ENCODE data around the gene GFI1B. TPM values are rescaled to one million over a fixed set of nuclear protein-coding genes. Genes with fewer than 3 reads are reported as not detected.

GFI1B gene
- polyA plus RNA-seq, 1 experiment, result 0.16 TPM

GRCh38 chr9:133026426-133026825 is 47.9 kb downstream of the GFI1B start:
- ChIA-PET POLR2A (no interaction called here), CTCF (interaction anchor here (1.3 kb wide), 1 partner anchor 118 kb away, joined by 7 read pairs; no protein-coding TSS in a partner anchor)
- no peak for DNase-seq (ENCODE audit: low read depth, low spot score)
- Histone ChIP-seq H3K27ac (ENCODE audit: low read depth, low read length) (no peak overlapping the region), H3K27me3 (ENCODE audit: control insufficient read depth, insufficient read depth, low read length) (no peaks in the 10 kb centered on the region), H3K4me3 (ENCODE audit: low read depth, low read length) (no peak overlapping the region), H3K9me3 (ENCODE audit: control insufficient read depth, insufficient read depth, low read length) (no peaks in the 10 kb centered on the region; the same call in 1 of the 2 replicates)
- TF ChIP-seq CTCF (IDR thresholded peaks at IDR 0.05; ENCODE audit: low read depth, low read length), result no peak

- no peaks in the 10 kb centered on the region for H3K27me3 ChIP-seq (ENCODE audit: control insufficient read depth, insufficient read depth, low read length)
- DNase-seq (ENCODE audit: low read depth, low spot score), result no peak
- ChIA-PET CTCF (interaction anchor here (0.5 to 1.3 kb wide), 2 partner anchors 8 to 117 kb away, joined by 5 to 7 read pairs; no protein-coding TSS in a partner anchor), POLR2A (no interaction called here)
- TF ChIP-seq CTCF (IDR thresholded peaks at IDR 0.05; ENCODE audit: low read depth, low read length), result no peak
- no peak overlapping the region for H3K4me3 ChIP-seq (ENCODE audit: low read depth, low read length)
- no peaks in the 10 kb centered on the region; the same call in 1 of the 2 replicates for H3K9me3 ChIP-seq (ENCODE audit: control insufficient read depth, insufficient read depth, low read length)
- H3K27ac ChIP-seq (ENCODE audit: low read depth, low read length), result no peak overlapping the region
Measured at GRCh38 chr9:133027134-133027533, 48.6 kb downstream of the GFI1B start.

- POLR2A ChIA-PET, result no interaction called here
Measured at GRCh38 chr9:133028221-133028620, 49.7 kb downstream of the GFI1B start.

GRCh38 chr9:133029994-133030316 is 51.5 kb downstream of the GFI1B start:
- no peak for TF ChIP-seq CTCF (IDR thresholded peaks at IDR 0.05; ENCODE audit: low read depth, low read length)
- POLR2A ChIA-PET, result interaction anchor here (0.6 to 1.6 kb wide), 18 partner anchors 8 to 347 kb away, joined by 3 to 10 read pairs (median 5); partner anchors contain the start of genes MED22 and RPL7A
- Histone ChIP-seq H3K27ac (ENCODE audit: low read depth, low read length) (peak overlapping the region; percentile 73), H3K9me3 (ENCODE audit: control insufficient read depth, insufficient read depth, low read length) (no peaks in the 10 kb centered on the region; the same call in 1 of the 2 replicates), H3K4me3 (ENCODE audit: low read depth, low read length) (peak overlapping the region; percentile 96), H3K27me3 (ENCODE audit: control insufficient read depth, insufficient read depth, low read length) (no peaks in the 10 kb centered on the region)
- DNase-seq (ENCODE audit: low read depth, low spot score), result no peak
- CTCF ChIA-PET, result interaction anchor here (0.6 to 4.7 kb wide), 6 partner anchors 8 to 117 kb away, joined by 3 to 57 read pairs (median 12); no protein-coding TSS in a partner anchor

More at GRCh38 chr9:133028221-133028620, 49.7 kb downstream of the GFI1B start:
- H3K27me3 ChIP-seq (ENCODE audit: control insufficient read depth, insufficient read depth, low read length), result no peaks in the 10 kb centered on the region
- CTCF ChIA-PET, result interaction anchor here (1.0 kb wide), 1 partner anchor 116 kb away, joined by 3 read pairs; no protein-coding TSS in a partner anchor
- no peaks in the 10 kb centered on the region; the same call in 1 of the 2 replicates for H3K9me3 ChIP-seq (ENCODE audit: control insufficient read depth, insufficient read depth, low read length)
- TF ChIP-seq CTCF (IDR thresholded peaks at IDR 0.05; ENCODE audit: low read depth, low read length), result no peak
- no peak for DNase-seq (ENCODE audit: low read depth, low spot score)
- no peak overlapping the region for H3K4me3 ChIP-seq (ENCODE audit: low read depth, low read length)
- no peak overlapping the region for H3K27ac ChIP-seq (ENCODE audit: low read depth, low read length)

- peak; percentile 14; the same call in 1 of the 2 replicates for TF ChIP-seq CTCF (IDR thresholded peaks at IDR 0.05; ENCODE audit: low read depth, low read length)
- Histone ChIP-seq H3K9me3 (ENCODE audit: control insufficient read depth, insufficient read depth, low read length) (no peaks in the 10 kb centered on the region; the same call in 1 of the 2 replicates), H3K27ac (ENCODE audit: low read depth, low read length) (peak within 1 kb of the TSS; percentile 83), H3K4me3 (ENCODE audit: low read depth, low read length) (peak within 1 kb of the TSS; percentile 96), H3K27me3 (ENCODE audit: control insufficient read depth, insufficient read depth, low read length) (no peaks in the 10 kb centered on the region)
- ChIA-PET CTCF (interaction anchor here (0.7 to 4.7 kb wide), 5 partner anchors 9 to 130 kb away, joined by 3 to 57 read pairs (median 12); no protein-coding TSS in a partner anchor), POLR2A (interaction anchor here (0.6 to 1.6 kb wide), 20 partner anchors 9 to 361 kb away, joined by 3 to 10 read pairs (median 5); partner anchors contain the start of genes DDX31, MED22 and RPL7A)
- DNase-seq (ENCODE audit: low read depth, low spot score), result peak; percentile 96
Measured at GRCh38 chr9:133030317-133031129, 52.0 kb downstream of the GFI1B start, which contains the start of gene GTF3C5. Gene GTF3C5, plus strand, starts transcription at chr9:133030997. Its CDS starts 15 bp downstream, at chr9:133031012.
